Upper lobe of right lung (tissue), 1 donor: ENCODE data around the gene ARFIP1. TPM values are rescaled to one million over a fixed set of nuclear protein-coding genes. Genes with fewer than 3 reads are reported as not detected.

ENCODE experiments used
- ATAC-seq: fragments of 200-7000 bp; cut with Tn5 transposase; one replicate; pipeline ENCODE4 v1.9.1; 2020; ENCODE audit warnings: mild to moderate bottlenecking, moderate library complexity
- DNase-seq: peaks from one replicate; pipeline ENCODE4 v3.0.0-alpha.2; 2020
- H3K27ac ChIP-seq: fragments of 200-600 bp; one replicate; pipeline ENCODE4 v1.8.0; 2022
- H3K27me3 ChIP-seq: fragments of 200-600 bp; one replicate; pipeline ENCODE4 v1.8.0; 2022; ENCODE audit warnings: mild to moderate bottlenecking
- H3K36me3 ChIP-seq: fragments of 200-600 bp; one replicate; pipeline ENCODE4 v1.8.0; 2022
- H3K4me1 ChIP-seq: fragments of 200-600 bp; one replicate; pipeline ENCODE4 v1.8.0; 2022
- H3K4me3 ChIP-seq: fragments of 200-600 bp; one replicate; pipeline ENCODE4 v1.8.0; 2022; ENCODE audit warnings: mild to moderate bottlenecking
- H3K9me3 ChIP-seq: fragments of 200-600 bp; one replicate; pipeline ENCODE4 v1.8.0; 2022
- CTCF ChIP-seq: fragments of 200-600 bp; IDR thresholded peaks from one replicate; pipeline ENCODE4 v1.8.0; 2022; ENCODE audit warnings: antibody characterized with exemption
- intact Hi-C: fragments of 100-400 bp; cut with DNase I; formaldehyde crosslinking; loops from one replicate; pipeline ENCODE4 v1.11.0; 2022
- total RNA-seq: library from RNA; stranded (reverse); fragmentation: NEBNext Ultra II Directional; extraction: Animal tissue kit (Norgen Biotek cat#: 25700); gene quantifications from one replicate; pipeline ENCODE4 v1.2.1, GENCODE V29; 2021
- donor health status: DM: no; HTN: yes; CAD: no; lungs with severe emphysema.

The ARFIP1 gene
- total RNA-seq, 1 donor from 2014 or later = 29.3 TPM

GRCh38 chr4:152875261-152875660 lies 95.5 kb downstream of the ARFIP1 start:
- ATAC-seq = no peak

GRCh38 chr4:152877868-152878267 lies 98.1 kb downstream of the ARFIP1 start:
- intact Hi-C loops = no loop called here
- no peaks in the 10 kb centered on the region for H3K4me1 ChIP-seq
- ATAC-seq = no peak
- H3K36me3 ChIP-seq = peaks cover 17% of the 10 kb centered on the region
- DNase-seq = no peak
- no peaks in the 10 kb centered on the region for H3K27me3 ChIP-seq
- no peak overlapping the region for H3K4me3 ChIP-seq
- TF ChIP-seq CTCF = no peak
- no peak overlapping the region for H3K27ac ChIP-seq
- no peaks in the 10 kb centered on the region for H3K9me3 ChIP-seq

More at GRCh38 chr4:152875261-152875660, 95.5 kb downstream of the ARFIP1 start:
- no peak for TF ChIP-seq CTCF
- no peaks in the 10 kb centered on the region for H3K9me3 ChIP-seq
- H3K4me3 ChIP-seq = no peak overlapping the region
- H3K27me3 ChIP-seq = no peaks in the 10 kb centered on the region
- no peak for DNase-seq
- H3K4me1 ChIP-seq = no peaks in the 10 kb centered on the region
- H3K36me3 ChIP-seq = peaks cover 13% of the 10 kb centered on the region
- intact Hi-C loops = no loop called here
- no peak overlapping the region for H3K27ac ChIP-seq

DNA sequence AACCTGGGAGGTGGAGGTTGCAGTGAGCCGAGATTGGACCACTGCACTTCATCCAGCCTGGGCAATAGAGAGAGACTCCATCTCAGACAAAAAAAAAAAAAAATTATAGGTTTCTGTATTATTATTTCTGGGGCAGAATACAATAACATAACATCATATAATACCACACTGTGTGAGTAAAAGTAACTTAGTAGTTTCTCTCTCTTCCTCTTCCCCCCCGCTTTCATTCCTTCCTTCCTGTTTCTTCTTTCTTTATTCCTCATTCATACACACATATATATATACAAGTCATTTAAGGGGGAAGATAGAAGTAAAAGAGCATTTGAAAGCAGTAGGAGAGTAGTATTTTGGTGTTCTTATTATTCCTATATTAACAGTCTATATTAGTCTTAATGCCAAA lies 100.5 kb downstream of the ARFIP1 start:
- intact Hi-C loops = no loop called here
- no peak for ATAC-seq
- no peaks in the 10 kb centered on the region for H3K27me3 ChIP-seq
- H3K9me3 ChIP-seq = no peaks in the 10 kb centered on the region
- H3K27ac ChIP-seq = no peak overlapping the region
- no peaks in the 10 kb centered on the region for H3K4me1 ChIP-seq
- no peak for DNase-seq
- TF ChIP-seq CTCF = no peak
- H3K4me3 ChIP-seq = no peak overlapping the region
- peaks cover 12% of the 10 kb centered on the region for H3K36me3 ChIP-seq

DNA sequence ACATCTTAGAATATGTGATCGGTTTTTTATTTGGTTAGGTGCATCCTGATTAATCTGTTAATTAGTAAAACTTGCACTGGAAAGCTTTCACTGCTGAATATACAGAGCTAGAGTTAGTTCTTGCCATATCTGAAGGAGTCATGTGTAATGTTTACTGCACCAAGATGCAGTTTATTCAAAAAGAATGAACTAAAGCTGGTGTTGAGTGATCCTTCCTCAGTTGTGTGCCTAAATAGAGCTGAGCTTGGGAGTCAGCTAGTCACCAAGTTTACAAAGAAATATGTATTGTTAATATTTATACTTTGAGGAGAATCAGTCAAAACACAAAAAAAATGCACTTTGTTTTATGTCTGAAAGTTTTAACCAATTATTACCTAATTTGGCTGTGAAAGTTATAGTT lies 102.2 kb downstream of the ARFIP1 start:
- DNase-seq (no peak), ATAC-seq (no peak)
- TF ChIP-seq CTCF = no peak
- intact Hi-C loops = no loop called here
- Histone ChIP-seq H3K9me3 (no peaks in the 10 kb centered on the region), H3K27ac (no peak overlapping the region), H3K36me3 (peaks cover 25% of the 10 kb centered on the region), H3K4me1 (no peaks in the 10 kb centered on the region), H3K4me3 (no peak overlapping the region), H3K27me3 (no peaks in the 10 kb centered on the region)

GRCh38 chr4:152885185-152885584 lies 105.4 kb downstream of the ARFIP1 start:
- intact Hi-C loops = no loop called here
- no peak overlapping the region for H3K4me3 ChIP-seq
- H3K9me3 ChIP-seq = no peaks in the 10 kb centered on the region
- no peak overlapping the region for H3K27ac ChIP-seq
- no peaks in the 10 kb centered on the region for H3K4me1 ChIP-seq
- H3K36me3 ChIP-seq = peaks cover 34% of the 10 kb centered on the region
- DNase-seq (no peak), ATAC-seq (no peak)
- no peak for TF ChIP-seq CTCF
- H3K27me3 ChIP-seq = no peaks in the 10 kb centered on the region

DNA sequence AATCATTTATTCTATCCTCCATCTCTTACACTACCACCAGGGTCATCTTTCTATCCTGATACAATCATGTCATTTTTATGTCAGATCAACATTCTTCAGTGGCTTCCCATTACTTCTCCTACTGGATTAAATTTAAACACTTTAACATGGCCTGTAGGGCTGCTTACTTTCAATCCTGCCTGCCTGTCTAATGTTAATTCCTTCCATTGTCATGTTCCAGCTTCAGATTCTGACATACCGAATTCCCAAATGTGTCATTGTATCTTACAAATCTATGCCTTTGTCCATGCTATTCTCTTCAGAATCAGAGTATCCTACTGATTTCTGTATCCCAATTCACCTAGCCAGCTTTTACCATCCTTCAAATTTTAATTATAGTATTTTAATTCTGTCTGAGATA lies 106.4 kb downstream of the ARFIP1 start:
- Histone ChIP-seq H3K36me3 (peaks cover 39% of the 10 kb centered on the region), H3K27ac (no peak overlapping the region), H3K4me3 (no peak overlapping the region), H3K9me3 (no peaks in the 10 kb centered on the region), H3K4me1 (no peaks in the 10 kb centered on the region), H3K27me3 (no peaks in the 10 kb centered on the region)
- intact Hi-C loops = no loop called here
- ATAC-seq (no peak), DNase-seq (no peak)
- no peak for TF ChIP-seq CTCF
